NCI-H69 (cell line): ENCODE results near the gene CUBN.

ENCODE experiments used
- DNase-seq: peaks from one replicate; lab custom pipeline; 2025; lab: John Stamatoyannopoulos, UW

Gene CUBN

DNA sequence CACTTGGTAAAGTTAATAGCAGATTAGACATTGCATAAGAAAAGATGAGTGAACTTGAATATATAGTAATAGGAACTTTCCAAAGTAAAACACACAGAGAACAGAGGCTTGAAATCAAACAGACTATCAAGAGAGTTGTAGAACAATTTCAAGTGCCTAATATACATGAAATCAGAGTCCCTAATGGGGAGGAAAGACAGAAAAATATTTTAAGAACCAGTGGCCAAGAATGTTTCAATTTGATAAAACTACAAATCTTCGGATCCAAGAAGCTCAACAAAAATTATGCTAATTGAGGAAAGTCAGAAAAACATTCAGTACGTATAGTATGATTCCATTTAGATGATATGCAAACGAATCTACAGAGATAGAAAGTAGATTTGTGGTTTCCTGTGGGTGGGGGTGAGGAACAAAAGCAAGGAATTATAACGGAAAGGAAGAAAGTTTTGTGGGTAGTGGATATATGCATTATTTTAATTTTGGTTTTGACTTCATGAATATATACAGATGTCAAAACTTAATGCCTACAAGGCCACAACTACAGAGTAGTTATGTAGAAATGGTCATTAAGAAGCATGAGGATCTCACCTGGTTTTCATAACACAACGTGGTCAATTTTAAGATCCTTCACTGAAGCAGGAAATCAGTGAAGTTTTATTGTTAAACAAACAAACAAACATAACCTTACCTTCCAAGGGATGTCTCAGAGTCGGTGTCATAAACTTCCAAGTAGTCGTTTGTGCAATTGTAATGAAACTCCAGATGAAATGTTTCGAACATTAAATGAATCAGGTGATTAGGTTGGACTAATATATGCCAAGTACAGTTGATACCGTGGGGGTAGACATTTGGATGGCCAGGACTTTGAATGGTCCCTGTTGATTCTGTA is 62.0 kb downstream of the CUBN start:
- no peak for DNase-seq

DNA sequence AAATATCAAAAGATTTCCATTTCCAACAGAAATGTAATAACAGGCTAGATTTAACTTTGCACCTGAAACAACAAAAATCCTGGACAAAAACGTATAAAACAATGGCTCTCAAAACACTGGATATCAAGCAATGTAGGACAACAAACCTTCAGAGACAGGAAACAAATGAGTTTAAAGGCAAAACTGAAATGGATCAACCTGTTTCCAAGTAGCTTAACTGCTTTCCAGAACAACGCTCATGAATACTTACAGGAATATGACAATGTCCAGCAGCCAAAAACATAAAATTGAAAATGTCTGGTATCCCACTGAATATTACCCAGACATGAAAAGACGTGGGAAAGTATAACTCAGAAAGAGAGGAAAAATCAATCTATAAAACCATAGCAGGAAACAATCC is 62.8 kb downstream of the CUBN start:
- no peak for DNase-seq

DNA sequence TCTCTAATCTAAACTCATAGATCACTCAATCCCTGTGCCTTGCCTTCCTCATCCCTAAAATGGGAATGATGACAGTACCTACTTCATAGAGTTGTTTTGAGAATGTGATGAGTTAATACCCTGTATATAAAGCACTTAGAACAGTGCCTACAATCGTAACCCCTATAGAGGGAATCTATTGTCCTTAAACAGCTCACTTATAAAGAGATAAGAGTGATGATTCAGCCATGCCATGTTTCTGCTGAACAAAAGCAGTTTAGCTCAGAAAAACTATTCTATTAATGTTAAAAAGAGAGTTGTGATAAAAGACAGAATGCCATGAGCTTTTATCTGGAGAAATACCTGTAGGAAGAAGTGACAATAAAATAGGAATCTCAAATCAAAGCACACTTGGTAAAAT is 63.6 kb downstream of the CUBN start:
- no peak for DNase-seq

DNA sequence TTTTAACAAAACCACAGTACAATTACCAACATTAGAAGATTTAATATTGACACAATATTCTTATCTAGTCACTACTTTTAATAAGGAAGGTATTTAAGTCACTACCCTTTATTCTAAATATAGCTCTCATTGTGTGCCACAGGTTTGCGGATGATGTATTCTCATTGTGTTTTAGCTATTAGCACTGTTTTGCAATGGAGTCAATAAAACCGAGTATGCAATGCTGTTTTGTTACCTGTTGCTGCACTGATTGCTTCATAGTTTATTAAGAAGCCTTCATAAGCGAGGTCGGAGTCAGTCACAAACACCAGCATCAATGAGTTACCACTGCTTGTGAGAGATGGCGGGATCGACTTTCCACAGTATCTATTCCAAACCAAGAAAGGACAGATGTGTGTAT is 64.3 kb downstream of the CUBN start:
- no peak for DNase-seq

DNA sequence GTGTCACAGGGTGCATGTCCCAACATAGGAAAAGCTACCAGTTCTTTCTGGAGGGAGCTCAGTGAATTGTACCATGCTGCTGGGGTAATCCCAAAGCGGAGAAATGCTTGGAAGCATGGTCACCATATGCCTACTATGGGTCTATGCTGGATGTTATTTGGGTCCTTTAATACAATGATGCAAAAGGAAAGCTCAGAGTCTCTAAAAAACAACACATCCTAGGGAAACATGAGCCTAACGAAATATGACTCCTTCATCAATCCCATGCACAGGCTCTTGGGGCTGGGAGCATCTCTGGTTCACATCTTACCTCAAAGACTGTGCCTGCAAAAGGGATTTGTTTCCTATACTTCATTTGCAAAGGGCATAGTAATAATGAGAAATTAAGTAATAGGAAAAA is 65.2 kb downstream of the CUBN start:
- no peak for DNase-seq

DNA sequence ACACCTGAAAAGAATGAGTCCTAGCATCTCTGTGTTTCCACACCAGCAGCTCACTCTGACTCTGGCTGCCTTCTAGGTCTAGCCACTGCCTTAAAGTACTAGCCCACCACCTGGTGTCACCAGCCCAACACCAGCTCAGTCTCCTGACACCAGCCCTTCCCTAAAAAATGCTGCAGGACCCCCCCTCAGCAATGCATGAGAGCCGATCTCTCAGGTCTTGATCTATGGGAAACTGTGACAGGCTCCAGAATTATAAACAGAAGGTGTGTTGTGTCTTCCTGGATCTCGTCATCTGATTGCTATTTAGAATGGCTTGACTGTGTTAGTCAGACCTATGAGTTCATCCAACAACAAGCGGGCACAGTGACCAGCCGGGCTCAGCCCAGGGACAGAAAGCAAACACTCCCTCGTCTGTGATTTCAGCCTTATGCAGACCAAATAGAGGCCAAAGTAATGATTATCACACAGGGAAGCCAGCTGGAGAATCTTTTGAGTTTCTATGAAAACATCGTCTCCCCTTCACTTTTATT is 66.6 kb downstream of the CUBN start:
- DNase-seq, result no peak

DNA sequence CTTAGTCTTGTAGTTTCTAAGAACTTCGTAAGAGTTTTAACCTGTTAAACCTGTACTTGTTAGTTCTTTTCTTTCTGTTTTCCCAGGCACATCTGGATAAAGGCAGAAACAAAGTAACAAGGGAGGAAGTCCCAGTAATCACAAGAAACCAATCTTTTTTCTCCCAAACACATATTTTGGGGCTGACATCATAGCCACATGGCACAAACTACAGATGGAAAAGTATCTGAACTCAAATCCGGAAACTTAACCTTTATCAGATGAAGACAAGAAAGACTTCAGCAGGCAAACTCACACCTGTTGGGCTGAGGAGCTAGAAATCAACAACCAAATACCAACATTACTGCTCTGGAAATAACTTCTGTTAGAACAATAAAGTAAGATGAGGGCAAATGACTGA is 67.1 kb downstream of the CUBN start:
- no peak for DNase-seq

DNA sequence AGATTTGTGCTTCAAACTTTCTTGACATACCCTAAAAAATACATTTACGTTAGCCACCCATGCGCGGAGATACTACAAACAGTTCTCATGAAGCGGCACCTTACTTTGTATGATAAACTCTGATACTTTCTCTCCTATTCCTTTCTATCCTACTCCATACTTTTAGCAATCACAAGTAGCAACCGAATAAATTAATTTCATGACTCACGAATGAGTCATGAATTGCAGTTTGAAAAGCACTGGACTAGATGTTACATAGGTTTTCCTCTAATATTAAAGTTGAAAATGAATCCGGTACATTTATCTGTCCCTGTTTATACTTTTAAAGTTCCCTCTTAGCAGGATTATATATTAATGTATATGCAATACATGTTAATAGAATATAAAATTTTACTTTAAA is 67.6 kb downstream of the CUBN start:
- DNase-seq, result no peak

DNA sequence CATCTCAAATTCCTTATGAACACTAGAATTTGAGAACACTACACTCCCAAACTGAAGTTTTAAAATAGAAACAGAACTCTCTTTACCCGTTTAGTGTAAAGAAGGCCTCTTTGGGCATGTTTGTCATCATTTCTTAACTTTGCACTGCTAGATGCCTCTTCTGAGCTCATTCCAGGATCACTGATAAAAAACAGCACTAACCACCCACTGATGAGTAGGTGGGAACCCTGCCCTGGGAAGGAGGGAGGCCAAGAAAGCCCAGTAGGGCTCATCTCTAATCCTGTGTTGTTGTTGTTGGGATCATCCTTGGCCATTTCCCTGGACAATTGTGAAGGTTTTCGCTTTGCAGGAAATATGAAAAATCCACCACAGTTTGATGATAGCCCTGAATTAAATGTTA is 68.2 kb downstream of the CUBN start:
- DNase-seq, result no peak

DNA sequence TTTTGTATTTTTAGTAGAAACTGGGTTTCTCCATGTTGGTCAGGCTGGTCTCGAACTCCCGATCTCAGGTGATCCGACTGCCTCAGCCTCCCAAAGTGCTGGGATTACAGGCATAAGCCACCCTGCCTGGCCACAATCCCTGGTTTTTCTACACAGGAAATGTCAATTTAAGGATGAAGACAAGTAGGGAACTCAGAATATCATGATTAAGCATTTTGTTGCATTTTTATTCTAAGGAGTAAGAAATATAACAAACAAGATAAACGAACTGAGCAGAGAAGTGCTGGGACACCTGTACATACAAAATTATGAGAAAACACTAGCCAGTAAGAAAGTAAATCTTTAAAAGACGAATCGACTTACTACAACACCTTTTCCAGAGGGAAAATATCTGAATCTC is 69.3 kb downstream of the CUBN start:
- no peak for DNase-seq

DNA sequence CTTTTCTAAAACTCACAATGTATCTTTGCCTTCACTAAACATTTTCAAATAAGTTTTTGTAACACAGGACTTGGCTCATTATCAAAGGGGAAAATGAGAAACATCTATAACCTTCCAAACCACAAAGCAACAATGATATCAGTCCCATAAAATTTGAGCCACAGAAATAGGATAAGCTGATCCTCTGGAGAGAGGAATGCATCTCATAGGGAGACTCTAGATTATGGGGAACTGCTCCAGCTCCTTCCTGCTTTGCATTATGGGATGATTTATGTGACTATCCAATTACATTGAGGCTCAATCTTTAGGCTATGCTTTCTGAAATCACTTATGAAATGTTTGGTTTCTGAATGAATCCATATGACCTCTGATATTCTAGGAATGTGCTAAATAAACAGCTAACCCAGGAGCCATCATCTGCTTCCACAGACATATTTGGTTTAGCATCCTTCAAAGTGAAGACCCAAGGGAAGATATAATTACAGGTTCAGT is 70.4 kb downstream of the CUBN start:
- no peak for DNase-seq

DNA sequence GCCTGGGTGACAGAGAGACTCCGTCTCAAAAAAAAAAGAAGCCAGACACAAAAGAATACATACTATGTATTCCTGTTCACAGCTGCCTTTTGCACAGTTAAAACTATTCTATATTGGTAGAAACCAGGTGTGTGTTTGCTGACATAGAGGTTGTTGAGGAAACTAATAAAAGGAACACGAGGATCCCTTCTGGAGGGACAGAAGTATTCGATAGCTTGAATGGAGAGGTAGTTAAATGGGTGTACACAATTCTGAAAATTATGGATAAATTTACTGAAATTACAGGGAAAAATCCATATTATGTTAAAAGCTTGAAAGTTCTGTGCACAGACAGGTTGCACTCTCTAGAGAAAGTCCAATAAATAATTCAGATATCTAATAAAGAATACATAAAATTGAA is 71.5 kb downstream of the CUBN start:
- DNase-seq, result no peak

DNA sequence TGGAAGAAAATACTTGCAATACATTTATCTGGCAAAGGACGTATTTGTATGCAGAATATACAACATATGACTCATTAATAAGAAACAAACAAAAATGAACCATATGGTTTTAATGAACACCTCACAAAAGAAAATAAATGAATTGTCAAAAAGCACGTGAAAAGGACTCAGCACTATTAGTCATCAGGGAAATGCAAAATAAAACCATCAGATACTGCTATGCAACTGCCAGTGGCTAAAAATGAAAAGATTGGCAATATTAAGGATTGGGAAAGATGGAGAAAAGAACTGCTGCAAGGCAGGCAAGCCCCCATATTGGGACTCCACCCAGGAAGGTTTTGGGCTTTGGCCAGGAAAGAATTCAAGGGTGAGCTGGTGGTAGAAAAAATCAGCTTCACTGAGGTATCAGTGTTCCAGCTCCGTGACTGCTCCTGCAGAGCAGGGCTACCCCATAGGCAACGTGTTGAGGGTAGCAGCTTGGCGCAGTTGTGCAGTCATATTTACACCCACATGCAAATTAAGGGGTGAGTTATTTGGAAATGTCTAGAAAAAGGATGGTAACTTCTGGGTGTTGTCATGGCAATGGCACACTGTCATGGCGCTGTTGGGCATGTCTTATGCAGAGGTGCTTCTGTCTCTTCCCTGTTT is 72.7 kb downstream of the CUBN start:
- no peak for DNase-seq

DNA sequence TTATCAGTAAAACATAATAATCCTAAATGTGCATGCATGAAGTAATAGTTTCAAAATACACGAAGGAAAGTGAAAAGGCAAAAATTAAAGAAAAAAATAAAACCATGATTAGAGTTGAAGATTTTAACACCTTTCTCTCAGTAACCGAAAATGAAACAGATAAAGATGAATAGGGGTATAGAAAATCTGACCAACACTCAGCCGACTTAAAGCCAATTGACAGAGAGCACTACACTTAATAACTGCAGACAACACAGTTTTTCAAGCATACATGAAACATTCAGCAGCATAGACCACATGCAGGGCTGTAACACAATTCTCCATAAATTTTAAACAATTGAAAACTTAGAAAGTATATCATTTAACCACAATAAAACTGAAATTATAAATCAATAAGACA is 76.1 kb downstream of the CUBN start:
- no peak for DNase-seq

DNA sequence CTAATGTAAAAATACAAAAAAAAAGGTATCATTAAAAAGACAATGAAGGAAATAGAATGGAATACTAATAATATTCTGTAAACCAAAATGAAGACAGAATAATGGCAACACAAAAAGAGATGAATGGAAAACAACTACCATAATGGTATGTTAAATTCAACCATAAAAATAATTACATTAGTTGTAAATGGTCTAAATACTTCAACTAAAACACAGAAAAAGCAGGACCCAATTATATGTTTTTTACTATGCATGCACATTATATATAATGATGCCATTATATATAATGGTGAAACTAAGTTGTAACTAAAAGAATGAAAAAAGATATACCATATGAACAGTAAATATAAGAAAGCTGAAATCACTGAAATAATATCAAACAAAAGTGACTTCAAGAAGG is 76.5 kb downstream of the CUBN start:
- no peak for DNase-seq

DNA sequence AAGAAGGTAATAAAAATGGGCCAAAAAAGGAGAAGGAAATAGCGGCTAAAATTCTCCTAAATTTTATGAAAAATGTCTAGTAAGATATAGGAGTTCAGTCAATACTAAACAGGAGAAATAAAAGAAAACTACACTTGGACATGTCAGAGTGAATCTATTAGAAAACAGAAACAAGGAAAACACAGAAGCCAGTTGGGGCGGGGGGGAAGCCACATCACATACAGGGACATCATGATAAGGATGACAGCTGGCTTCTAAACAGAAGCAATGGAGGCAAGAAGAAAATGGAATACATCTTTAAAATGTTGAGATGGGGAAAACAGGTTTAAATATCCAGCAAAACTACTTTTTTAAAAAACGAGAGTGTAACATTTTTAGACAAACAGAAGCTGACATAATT is 77.8 kb downstream of the CUBN start:
- DNase-seq, result no peak

DNA sequence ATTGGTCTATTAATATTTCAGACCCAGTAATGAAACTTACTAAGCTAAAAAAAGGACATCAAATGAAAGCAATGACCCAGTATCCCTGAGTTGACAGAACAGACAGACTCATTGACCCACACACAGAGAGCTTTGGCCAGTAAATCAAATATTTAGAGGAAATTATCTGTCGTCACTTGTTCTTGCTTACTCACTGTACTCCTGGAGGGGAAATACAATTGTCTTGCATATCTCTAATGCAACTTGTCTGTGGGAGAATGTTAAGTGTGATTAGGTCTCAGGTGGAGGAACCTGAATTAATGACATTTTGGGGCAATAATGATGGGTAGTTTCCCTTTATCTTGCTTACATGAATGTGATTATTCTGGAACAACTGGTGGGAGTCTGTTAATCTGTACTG is 80.4 kb downstream of the CUBN start:
- DNase-seq, result no peak

DNA sequence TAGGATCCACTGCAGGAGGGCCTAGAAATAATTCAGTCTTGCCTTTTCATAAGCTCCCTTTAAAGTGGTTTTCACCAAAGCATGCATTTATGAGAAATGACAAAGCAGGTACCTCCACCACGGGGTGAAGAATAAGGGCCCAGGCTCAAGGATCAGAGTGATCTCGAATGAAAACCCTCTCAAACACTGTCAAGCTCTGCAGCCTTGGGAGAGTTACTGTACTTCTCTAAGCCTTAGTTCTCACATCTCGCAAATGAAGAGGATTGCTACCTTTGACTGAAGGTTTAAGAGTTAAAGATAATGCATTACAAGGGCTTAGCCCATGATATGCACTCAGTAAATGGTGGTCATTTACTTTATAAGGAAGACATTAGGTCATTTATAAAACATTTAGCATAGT is 81.7 kb downstream of the CUBN start:
- no peak for DNase-seq

DNA sequence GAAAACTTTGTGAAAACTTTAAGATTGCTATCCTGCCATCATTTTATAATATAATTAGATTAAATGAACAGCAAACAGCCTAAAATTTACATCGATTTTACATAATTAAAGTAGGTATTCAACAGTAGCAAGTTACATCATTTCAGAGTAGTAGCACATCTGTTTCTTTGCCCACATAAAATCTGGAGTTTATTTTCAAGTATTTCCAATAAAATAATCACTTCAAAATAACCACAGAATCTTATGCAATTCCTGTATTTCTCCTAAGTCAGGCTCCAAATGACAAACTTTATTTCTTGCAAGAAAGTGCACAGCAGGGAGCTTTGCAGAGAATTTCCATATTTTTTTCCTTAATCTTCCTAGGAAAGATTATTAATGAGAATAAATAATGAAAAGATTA is 82.6 kb downstream of the CUBN start:
- no peak for DNase-seq

DNA sequence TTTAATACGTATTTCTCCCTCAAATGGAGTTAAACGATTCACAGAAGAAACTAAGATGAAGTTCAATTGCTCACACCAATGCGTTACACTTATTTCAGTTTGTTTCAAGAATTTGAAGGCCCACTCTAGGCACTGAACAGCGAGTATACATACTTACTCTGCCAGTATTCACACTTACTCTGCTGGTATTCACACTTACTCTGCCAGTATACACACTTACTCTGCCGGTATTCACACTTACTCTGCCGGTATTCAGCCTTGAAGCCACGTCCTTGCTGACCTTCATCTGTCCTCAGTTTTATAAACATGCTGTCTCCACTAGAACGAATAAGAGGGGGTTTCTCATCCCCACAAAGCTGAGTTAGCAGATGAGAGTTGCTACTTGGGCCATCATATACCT is 86.0 kb downstream of the CUBN start:
- no peak for DNase-seq

DNA sequence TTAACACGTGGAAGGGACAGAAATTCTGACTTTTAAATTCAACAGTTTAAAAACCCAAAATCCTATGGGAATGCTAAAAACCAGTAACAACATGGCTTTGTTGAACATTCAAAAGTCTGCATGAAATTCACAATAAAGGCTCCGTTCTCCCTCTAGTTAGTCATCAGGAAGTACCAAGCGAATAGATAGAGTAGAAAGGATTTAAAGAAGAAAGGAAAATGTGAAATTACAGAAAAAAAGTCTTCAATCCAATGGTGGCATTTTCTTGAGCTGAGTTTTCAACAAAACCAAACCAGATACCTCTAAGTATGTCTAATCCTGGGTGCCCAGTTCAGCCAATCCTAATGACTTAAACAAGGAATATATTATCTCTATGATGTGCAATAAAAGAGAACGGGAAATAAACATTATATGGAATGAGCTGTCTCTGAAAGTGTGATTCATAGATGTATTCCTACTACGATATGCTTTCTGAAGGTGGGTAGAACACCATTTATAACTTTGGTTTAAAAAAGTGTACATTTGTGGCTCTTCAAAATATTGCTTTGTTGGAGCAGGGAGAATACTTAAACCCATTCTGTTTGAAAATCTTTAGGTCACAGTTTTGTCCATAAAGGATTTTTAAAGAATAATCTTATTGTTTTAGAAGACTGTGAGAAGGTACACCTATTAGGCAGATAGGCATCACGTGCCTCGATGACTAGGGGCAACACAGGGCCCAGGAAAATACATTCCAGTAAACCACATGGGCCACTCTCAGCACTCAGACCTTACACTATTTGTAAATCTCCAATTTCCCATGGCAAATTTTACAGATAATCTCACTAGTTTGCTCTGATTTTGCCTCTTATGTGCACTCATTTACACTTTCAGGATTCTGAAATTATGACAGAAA is 87.7 kb downstream of the CUBN start:
- no peak for DNase-seq

DNA sequence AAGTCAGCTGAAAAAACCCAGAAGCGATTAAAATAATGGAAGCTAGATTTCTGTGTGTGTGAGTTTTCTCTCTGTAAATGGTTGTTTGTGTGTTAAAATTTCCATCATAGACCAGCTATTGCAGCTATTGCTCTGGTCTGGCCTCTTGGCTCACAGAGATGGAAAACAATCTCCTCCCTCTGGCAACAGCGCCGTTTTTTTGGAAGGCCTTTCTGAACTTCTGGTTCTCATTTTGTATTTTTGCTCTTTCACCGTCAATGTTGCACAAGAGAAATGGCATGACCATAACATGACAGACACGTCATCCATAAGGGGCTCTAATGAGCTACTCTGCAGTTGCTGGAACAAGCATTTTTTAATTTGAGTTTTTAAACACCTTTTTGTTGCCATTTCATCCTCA is 91.0 kb downstream of the CUBN start:
- no peak for DNase-seq
